Measurements from ENCODE around the gene ICOS. TPM values are rescaled to one million over a fixed set of nuclear protein-coding genes. Genes with fewer than 3 reads are reported as not detected.
A peak's percentile ranks its signal among the peaks of the same experiment; 100 is the strongest.

Gene ICOS
- total and polyA plus RNA-seq, 10 of the 15 experiments (the other 5 are each of a cell fraction or from before 2014, with no cell fraction given), result 0.47 to 36.0 (median 0.87) TPM

- TF ChIP-seq PRDM15 (CRISPR knock-in tag; IDR thresholded peaks at IDR 0.05), result no peak
- TF ChIP-seq RFX5 (IDR thresholded peaks at IDR 0.05; ENCODE audit: low read depth, low read length), result no peak
- TF ChIP-seq ZNF217 (IDR thresholded peaks at IDR 0.05), result peak; percentile 49; the same call in 1 of the 2 replicates
- peak; percentile 42 for TF ChIP-seq SKIL (IDR thresholded peaks at IDR 0.05; ENCODE audit: low read depth, poor library complexity, severe bottlenecking)
- TF ChIP-seq EP300 (IDR thresholded peaks at IDR 0.05; ENCODE audit: borderline replicate concordance in 1 of 2, control insufficient read depth in 1 of 2, low read depth in 2 of 2, low read length in 2 of 2), result 0 out of 4 replicates have a peak, but pooled peaks of 1 of the 2 experiments have one; percentile 9
- peak; percentile 63; the same call in 1 of the 2 replicates for TF ChIP-seq MTA2 (IDR thresholded peaks at IDR 0.05; ENCODE audit: low read depth)
- no peak for TF ChIP-seq RBBP5 (conservative IDR thresholded peaks at IDR 0.05)
- no peak for TF ChIP-seq EED (IDR thresholded peaks at IDR 0.05; ENCODE audit: low read depth)
- TF ChIP-seq BMI1 (IDR thresholded peaks at IDR 0.05; ENCODE audit: borderline replicate concordance), result peak; percentile 36; the same call in 1 of the 2 replicates
- no peak for TF ChIP-seq MTA3 (IDR thresholded peaks at IDR 0.05; ENCODE audit: borderline replicate concordance, low read length)
- no peak for TF ChIP-seq E4F1 (IDR thresholded peaks at IDR 0.05; ENCODE audit: borderline replicate concordance, partially characterized antibody)
- TF ChIP-seq BRCA1 (IDR thresholded peaks at IDR 0.05; ENCODE audit: low read depth, low read length), result no peak
- TF ChIP-seq NFIC (IDR thresholded peaks at IDR 0.05; ENCODE audit: low read depth, low read length), result peak; percentile 25; the same call in 1 of the 2 replicates
- no peak for TF ChIP-seq RB1 (IDR thresholded peaks at IDR 0.05; ENCODE audit: borderline replicate concordance)
- TF ChIP-seq CEBPB (IDR thresholded peaks at IDR 0.05; ENCODE audit: borderline replicate concordance in 1 of 2, low read depth in 2 of 2, low read length in 2 of 2), result no peak
- TF ChIP-seq JUNB (IDR thresholded peaks at IDR 0.05), result no peak
- no peak for TF ChIP-seq SREBF1 (IDR thresholded peaks at IDR 0.05; ENCODE audit: low read length)
- no peak for TF ChIP-seq CBX5 (IDR thresholded peaks at IDR 0.05; ENCODE audit: low read depth)
- TF ChIP-seq DPF2 (IDR thresholded peaks at IDR 0.05), result peak; percentile 52; the same call in 1 of the 2 replicates
- peak; percentile 72; the same call in 1 of the 2 replicates for TF ChIP-seq RELB (IDR thresholded peaks at IDR 0.05; ENCODE audit: low read depth)
- no peak for TF ChIP-seq STAT3 (IDR thresholded peaks at IDR 0.05; ENCODE audit: low read depth, low read length)
- TF ChIP-seq POLR2AphosphoS5 (IDR thresholded peaks at IDR 0.05; ENCODE audit: low read length), result no peak
Observed at GRCh38 chr2:203951366-203951902, 14.9 kb downstream of the ICOS start (continued).

Measured in GM12878 (cell line).